K562 (cell line): ENCODE results near the gene PRR23E. TPM values are rescaled to one million over a fixed set of nuclear protein-coding genes. Genes with fewer than 3 reads are reported as not detected.

Experiments
- ATAC-seq: fragments of 200-7000 bp; cut with Tn5 transposase; 3 replicates; pipeline ENCODE4 v1.9.1; 2020; ENCODE audit warnings: moderate library complexity
- BruUV-seq: library from RNA; stranded (reverse); fragments of 400-500 nt; replicated peaks from 2 replicates; lab custom pipeline; 2021; lab: Mats Ljungman, UMichigan
- CTCF ChIA-PET: fragments of 300-600 bp; formaldehyde crosslinking; extraction: SDS; loops from one replicate; lab custom pipeline; 2021; ENCODE audit warnings: low intra/inter-chr PET ratio; lab: Yijun Ruan, JAX
- POLR2A ChIA-PET: fragments of 300-600, 350-650 bp; sonication (Branson Sonifier 250); formaldehyde crosslinking; extraction: SDS; loops from one replicate; lab custom pipeline; 2021; ENCODE audit warnings: antibody characterized with exemption, inconsistent platforms; lab: Yijun Ruan, JAX
- DNase-seq, 4 experiments: peaks; one replicate each; pipeline versions ENCODE4 v3.0.0 to v3.0.0-alpha.2; 2011 to 2018; ENCODE audit warnings: low spot score in 3 of 4, mixed read lengths in 3 of 4; ENCODE audit errors: extremely low read depth in 1 of 4
- FAIRE-seq: peaks from 2 replicates; lab custom pipeline; 2011; peaks lifted over from hg19 to GRCh38; lab: Jason Lieb, UNC
- H2AFZ ChIP-seq: 2 replicates; pipeline ENCODE4 v1.6.0; 2011; ENCODE audit warnings: low read depth, low read length, control low read depth, inconsistent platforms
- H3K27ac ChIP-seq: fragments of 200-600 bp; 3 replicates; pipeline ENCODE4 v1.8.0; 2011; ENCODE audit warnings: low read depth, mild to moderate bottlenecking, control low read depth, inconsistent platforms, low read length, moderate library complexity, mixed read lengths; ENCODE audit errors: extremely low read depth
- H3K27me3 ChIP-seq, 2 experiments: fragments of 300-600 bp in 1 of 2; 2 replicates in 1 of 2; 3 replicates in 1 of 2; pipeline versions ENCODE4 v1.6.0 to v1.8.0; 2011; ENCODE audit warnings: inconsistent platforms in 2 of 2, low read length in 2 of 2, mild to moderate bottlenecking in 1 of 2, mixed read lengths in 1 of 2, moderate library complexity in 1 of 2; ENCODE audit not compliant: control insufficient read depth in 2 of 2, insufficient read depth in 2 of 2
- H3K36me3 ChIP-seq: fragments of 300-600 bp; 3 replicates; pipeline ENCODE4 v1.8.0; 2011; ENCODE audit warnings: mild to moderate bottlenecking, low read length, inconsistent platforms; ENCODE audit not compliant: control insufficient read depth, insufficient read depth
- H3K4me1 ChIP-seq, 2 experiments: fragments of 200-600 bp in 1 of 2; replicated peaks in 1 of 2; 2 replicates in 1 of 2; 3 replicates in 1 of 2; pipeline versions ENCODE4 v1.5.1 to v1.8.0; 2011; ENCODE audit warnings: inconsistent platforms in 2 of 2, low read length in 2 of 2, mild to moderate bottlenecking in 1 of 2, mixed read lengths in 1 of 2, moderate library complexity in 1 of 2; ENCODE audit not compliant: control insufficient read depth in 2 of 2, insufficient read depth in 2 of 2
- H3K4me2 ChIP-seq: 2 replicates; pipeline ENCODE4 v1.6.1; 2011; ENCODE audit warnings: low read length, control low read depth, inconsistent platforms, mixed read lengths; ENCODE audit not compliant: insufficient read depth
- H3K4me3 ChIP-seq: fragments of 200-600 bp; sonication (generic), shearing (Covaris generic); 2 replicates; pipeline ENCODE4 v1.5.1; 2016; ENCODE audit warnings: control low read depth, inconsistent platforms
- H3K79me2 ChIP-seq: fragments of 200-600 bp; 3 replicates; pipeline ENCODE4 v1.8.0; 2011; ENCODE audit warnings: low read length, inconsistent platforms; ENCODE audit not compliant: control insufficient read depth, insufficient read depth
- H3K9ac ChIP-seq, 2 experiments: 2 replicates each; pipeline versions ENCODE4 v1.6.0 to v1.6.1; 2011; ENCODE audit warnings: low read depth in 2 of 2, low read length in 2 of 2, control low read depth in 1 of 2, inconsistent platforms in 1 of 2, mild to moderate bottlenecking in 1 of 2, mixed read lengths in 1 of 2; ENCODE audit not compliant: insufficient read depth in 1 of 2
- H3K9me1 ChIP-seq: one replicate; pipeline ENCODE4 v1.6.0; 2011; ENCODE audit warnings: inconsistent platforms, mild to moderate bottlenecking, low read length, moderate library complexity; ENCODE audit not compliant: control insufficient read depth, insufficient read depth
- H3K9me3 ChIP-seq: replicated peaks from 2 replicates; pipeline ENCODE4 v1.5.1; 2011; ENCODE audit warnings: low read depth, low read length, inconsistent platforms; ENCODE audit not compliant: control insufficient read depth, insufficient read depth
- H4K20me1 ChIP-seq: replicated peaks from 2 replicates; pipeline ENCODE4 v1.6.1; 2011; ENCODE audit warnings: low read length, inconsistent platforms, mixed read lengths; ENCODE audit not compliant: control insufficient read depth, insufficient read depth
- ESRRA ChIP-seq: fragments of 450-650 bp; IDR thresholded peaks from 2 replicates; pipeline ENCODE4 v1.6.1; 2014; ENCODE audit warnings: low read depth, mild to moderate bottlenecking, moderate library complexity, borderline replicate concordance
- FOXM1 ChIP-seq, 2 experiments: fragments of 450-650 bp in 1 of 2; sonication (generic) in 1 of 2; formaldehyde crosslinking in 1 of 2; IDR thresholded peaks; 2 replicates each; pipeline versions ENCODE4 v1.6.1 to v1.9.0; 2017 to 2022; ENCODE audit warnings: low read depth in 2 of 2, mild to moderate bottlenecking in 2 of 2, missing genetic modification reagents in 1 of 2, moderate library complexity in 1 of 2
- PHF20 ChIP-seq: fragments of 450-650 bp; IDR thresholded peaks from 2 replicates; pipeline ENCODE4 v1.6.1; 2018; ENCODE audit not compliant: partially characterized antibody
- RB1 ChIP-seq: fragments of 450-650 bp; IDR thresholded peaks from 2 replicates; pipeline ENCODE4 v1.6.1; 2017; ENCODE audit warnings: low read depth, mild to moderate bottlenecking
- RFX5 ChIP-seq: IDR thresholded peaks from 2 replicates; pipeline ENCODE4 v1.6.1; 2011; ENCODE audit warnings: low read depth, mild to moderate bottlenecking, improper control_type of control experiment, low read length
- TEAD2 ChIP-seq: fragments of 450-650 bp; IDR thresholded peaks from 2 replicates; pipeline ENCODE4 v1.6.1; 2016; ENCODE audit warnings: missing genetic modification characterization, control low read depth, missing compliant biosample characterization
- TSC22D4 ChIP-seq: fragments of 450-650 bp; IDR thresholded peaks from 2 replicates; pipeline ENCODE4 v1.6.1; 2016; ENCODE audit warnings: missing genetic modification characterization, missing biosample characterization, control low read depth
- ZC3H4 ChIP-seq: sonication (generic); formaldehyde crosslinking; IDR thresholded peaks from 2 replicates; pipeline ENCODE4 v1.9.0; 2021; ENCODE audit warnings: missing genetic modification reagents, borderline replicate concordance
- ZNF165 ChIP-seq: fragments of 250-450 bp; sonication (Bioruptor Pico); IDR thresholded peaks from 2 replicates; pipeline ENCODE4 v1.4.0; 2020; ENCODE audit warnings: borderline replicate concordance
- ZNF318 ChIP-seq, 2 experiments: fragments of 450-650 bp; IDR thresholded peaks; 2 replicates each; pipeline ENCODE4 v1.6.1; 2016; ENCODE audit warnings: mild to moderate bottlenecking in 2 of 2, borderline replicate concordance in 1 of 2, low read depth in 1 of 2, moderate library complexity in 1 of 2
- ZNF592 ChIP-seq: fragments of 450-650 bp; IDR thresholded peaks from 2 replicates; pipeline ENCODE4 v1.6.1; 2017; ENCODE audit warnings: antibody characterized with exemption, mild to moderate bottlenecking
- WGBS: fragments of 100-300 bp; shearing (Covaris generic); methylation state at CpG from one replicate; pipeline ENCODE4 v1.1.6; 2016; ENCODE audit warnings: low coverage, mixed read lengths; ENCODE audit not compliant: insufficient coverage; ENCODE audit errors: missing lambda C conversion rate; 5-methylcytosine and 5-hydroxymethylcytosine counted together
- in situ Hi-C: fragments of 300-500 bp; cut with MboI; formaldehyde crosslinking; loops from 4 replicates; pipeline ENCODE4 v1.15.0; 2018; ENCODE audit warnings: inconsistent platforms, mixed read lengths
- intact Hi-C: fragments of 100-400 bp; cut with micrococcal nuclease; formaldehyde crosslinking; loops from 2 replicates; pipeline ENCODE4 v1.14.2; 2022
- polyA plus RNA-seq, 8 experiments: library from polyadenylated mRNA; depleted of rRNA in 4 of 8; stranded (reverse) in 5 of 8; unstranded in 3 of 8; fragments of >200 nt; fragmentation: Nextera tagmentation in 2 of 8; fragmentation: Illumina TruSeq in 1 of 8; extraction: Ambion mirVana in 2 of 8; extraction: Trizol in 1 of 8; gene quantifications; 2 replicates each; pipeline versions ENCODE4 v1.2.1 to v1.2.3, GENCODE V29; 2011 to 2014; ENCODE audit warnings: inconsistent platforms in 1 of 8, missing spikeins in 1 of 8
- total RNA-seq, 7 experiments: library from RNA; depleted of rRNA in 6 of 7; stranded (reverse); fragments of >200 nt in 6 of 7; fragmentation: Illumina TruSeq in 2 of 7; extraction: Trizol in 2 of 7; gene quantifications; 2 replicates each; pipeline versions ENCODE4 v1.2.1 to v1.2.3, GENCODE V29; 2011 to 2021; ENCODE audit warnings: low replicate concordance in 1 of 7

Gene PRR23E
- total and polyA plus RNA-seq, 9 of the 15 experiments (the other 6 are each of a cell fraction or from before 2014, with no cell fraction given) = not detected

GRCh38 chr3:127175272-127175671 lies 17.7 kb upstream of the PRR23E start:
- FAIRE-seq (no peak), DNase-seq (no peak), ATAC-seq (no peak)
- ChIA-PET CTCF (no interaction called here), POLR2A (no interaction called here)
- intact Hi-C loops (no loop called here), in situ Hi-C loops (no loop called here)
- H3K27ac ChIP-seq = no peak overlapping the region
- H3K9me3 ChIP-seq = no peaks in the 10 kb centered on the region
- WGBS = 0% methylated on average over 11 of the region's 11 CpGs
- H3K4me3 ChIP-seq = no peak overlapping the region
- H3K9me1 ChIP-seq = no peaks in the 10 kb centered on the region
- H4K20me1 ChIP-seq = no peaks in the 10 kb centered on the region
- H3K4me2 ChIP-seq = no peak overlapping the region
- no peaks in the 10 kb centered on the region for H3K4me1 ChIP-seq
- BruUV-seq = no TSS peak
- H2AFZ ChIP-seq = no peak overlapping the region
- no peak overlapping the region for H3K9ac ChIP-seq
- no peaks in the 10 kb centered on the region for H3K79me2 ChIP-seq
- H3K27me3 ChIP-seq = no peaks in the 10 kb centered on the region; a peak in 1 of 5 replicates
- H3K36me3 ChIP-seq = no peaks in the 10 kb centered on the region
- no peak for TF ChIP-seq RB1
- TF ChIP-seq RFX5 = no peak
- TF ChIP-seq ESRRA = no peak
- TF ChIP-seq ZC3H4 (CRISPR knock-in tag) = no peak
- no peak for TF ChIP-seq ZNF592
- TF ChIP-seq TSC22D4 (tag) = no peak
- no peak for TF ChIP-seq PHF20
- no peak for TF ChIP-seq TEAD2
- no peak for TF ChIP-seq ZNF318 (IDR thresholded peaks at IDR 0.05; ENCODE audit: borderline replicate concordance in 1 of 2, low read depth in 1 of 2)
- no peak for TF ChIP-seq FOXM1 (IDR thresholded peaks at IDR 0.05; ENCODE audit: low read depth)
- TF ChIP-seq FOXM1 (CRISPR knock-in tag; IDR thresholded peaks at IDR 0.05; ENCODE audit: low read depth) = no peak
- TF ChIP-seq ZNF165 (CRISPR knock-in tag) = no peak
